K562 (cell line): ENCODE measurements around the gene VWA7. TPM values are rescaled to one million over a fixed set of nuclear protein-coding genes. Genes with fewer than 3 reads are reported as not detected.

ENCODE experiments used
- CTBP1 ChIP-seq: fragments of 450-650 bp; IDR thresholded peaks from 2 replicates; pipeline ENCODE4 v1.6.1; 2016; ENCODE audit warnings: borderline replicate concordance
- MAFK ChIP-seq: IDR thresholded peaks from 2 replicates; pipeline ENCODE4 v1.6.1; 2011; ENCODE audit warnings: low read length, improper control_type of control experiment
- TAF15 ChIP-seq: fragments of 200-400 bp; formaldehyde crosslinking; IDR thresholded peaks from 2 replicates; pipeline ENCODE4 v1.6.1; 2017; ENCODE audit warnings: mild to moderate bottlenecking, low read depth, low read length, moderate library complexity
- ZNF76 ChIP-seq: fragments of 250-450 bp; sonication (Bioruptor Pico); IDR thresholded peaks from 2 replicates; pipeline ENCODE4 v1.4.0; 2020; ENCODE audit warnings: mild to moderate bottlenecking, moderate library complexity, borderline replicate concordance
- polyA plus RNA-seq, 8 experiments: library from polyadenylated mRNA; depleted of rRNA in 4 of 8; stranded (reverse) in 5 of 8; unstranded in 3 of 8; fragments of >200 nt; fragmentation: Nextera tagmentation in 2 of 8; fragmentation: Illumina TruSeq in 1 of 8; extraction: Ambion mirVana in 2 of 8; extraction: Trizol in 1 of 8; gene quantifications; 2 replicates each; pipeline versions ENCODE4 v1.2.1 to v1.2.3, GENCODE V29; 2011 to 2014; ENCODE audit warnings: inconsistent platforms in 1 of 8, missing spikeins in 1 of 8
- total RNA-seq, 7 experiments: library from RNA; depleted of rRNA in 6 of 7; stranded (reverse); fragments of >200 nt in 6 of 7; fragmentation: Illumina TruSeq in 2 of 7; extraction: Trizol in 2 of 7; gene quantifications; 2 replicates each; pipeline versions ENCODE4 v1.2.1 to v1.2.3, GENCODE V29; 2011 to 2021; ENCODE audit warnings: low replicate concordance in 1 of 7
- TF ChIP-seq, protein P1 (sequence below), 2 experiments: fragments of 250-450 bp in 1 of 2; fragments of 450-650 bp in 1 of 2; sonication (Bioruptor Pico) in 1 of 2; IDR thresholded peaks; 2 replicates each; pipeline versions ENCODE4 v1.6.1 to v1.8.0; 2016 to 2021; ENCODE audit warnings: mild to moderate bottlenecking in 2 of 2, moderate library complexity in 2 of 2, missing compliant biosample characterization in 1 of 2, missing genetic modification characterization in 1 of 2
- TF ChIP-seq, protein P2 (sequence below): fragments of 250-450 bp; sonication (Bioruptor Pico); IDR thresholded peaks from 2 replicates; pipeline ENCODE4 v1.4.0; 2020; ENCODE audit warnings: mild to moderate bottlenecking, moderate library complexity
- TF ChIP-seq, protein P3 (sequence below): fragments of 450-650 bp; IDR thresholded peaks from 2 replicates; pipeline ENCODE4 v1.6.1; 2017; ENCODE audit warnings: antibody characterized with exemption
- TF ChIP-seq, protein P4 (sequence below): fragments of 200-800 bp; sonication (Bioruptor generic); IDR thresholded peaks from 2 replicates; pipeline ENCODE4 v1.6.1; 2017; ENCODE audit warnings: missing genetic modification characterization, missing compliant biosample characterization
- TF ChIP-seq, protein P5 (sequence below), 2 experiments: fragments of 450-650 bp; IDR thresholded peaks; 2 replicates each; pipeline ENCODE4 v1.6.1; 2016; ENCODE audit warnings: mild to moderate bottlenecking in 2 of 2, borderline replicate concordance in 1 of 2, low read depth in 1 of 2, moderate library complexity in 1 of 2

Gene VWA7
- total and polyA plus RNA-seq, 9 of the 15 experiments (the other 6 are each of a cell fraction or from before 2014, with no cell fraction given), result 0.18 to 2.9 (median 0.95) TPM

DNA sequence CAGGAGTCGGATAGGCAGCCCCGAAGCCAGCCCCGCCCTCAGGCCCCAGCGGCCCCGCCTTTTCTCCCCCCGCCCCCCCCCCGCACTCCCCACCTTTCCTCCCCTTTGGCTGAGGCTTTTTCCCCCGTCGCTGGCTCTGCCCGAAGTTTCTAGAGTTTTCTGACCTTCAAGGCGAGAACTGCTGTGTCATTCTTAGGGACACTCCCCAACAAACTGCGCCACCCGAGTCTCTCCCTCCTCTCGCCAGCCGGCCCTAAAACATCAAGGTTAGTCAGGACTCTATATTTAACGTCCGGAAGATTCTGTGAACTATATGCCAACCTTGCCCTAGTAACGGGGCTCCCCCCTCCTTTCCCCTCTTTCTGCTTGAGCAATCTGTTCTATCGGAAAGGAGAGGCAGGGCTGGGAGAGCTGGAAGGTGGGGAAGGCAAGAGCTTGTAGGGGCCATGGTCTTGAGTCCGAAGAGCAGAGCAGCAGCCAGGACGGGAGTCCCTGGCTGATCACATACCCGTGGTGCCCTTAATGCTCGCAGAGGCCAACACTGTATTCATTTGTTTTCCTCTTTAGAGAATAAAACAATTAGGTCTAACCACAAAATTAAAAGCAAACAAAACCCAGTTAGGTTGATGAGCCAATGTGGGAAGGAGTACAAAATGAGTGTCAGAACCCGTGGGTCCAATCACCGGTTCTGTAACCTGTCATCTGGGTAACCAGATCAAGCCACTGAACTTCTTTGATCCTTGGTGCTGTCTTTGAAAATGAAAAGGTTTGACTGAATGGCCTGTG is 45.1 kb upstream of the VWA7 start (continued):
- TF ChIP-seq, protein P1, sequence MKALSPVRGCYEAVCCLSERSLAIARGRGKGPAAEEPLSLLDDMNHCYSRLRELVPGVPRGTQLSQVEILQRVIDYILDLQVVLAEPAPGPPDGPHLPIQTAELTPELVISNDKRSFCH (CRISPR knock-in tag; IDR thresholded peaks at IDR 0.05), result no peak
- TF ChIP-seq, protein P1 (tag; IDR thresholded peaks at IDR 0.05), result peak; percentile 72; the same call in 1 of the 2 replicates
- TF ChIP-seq, protein P2, sequence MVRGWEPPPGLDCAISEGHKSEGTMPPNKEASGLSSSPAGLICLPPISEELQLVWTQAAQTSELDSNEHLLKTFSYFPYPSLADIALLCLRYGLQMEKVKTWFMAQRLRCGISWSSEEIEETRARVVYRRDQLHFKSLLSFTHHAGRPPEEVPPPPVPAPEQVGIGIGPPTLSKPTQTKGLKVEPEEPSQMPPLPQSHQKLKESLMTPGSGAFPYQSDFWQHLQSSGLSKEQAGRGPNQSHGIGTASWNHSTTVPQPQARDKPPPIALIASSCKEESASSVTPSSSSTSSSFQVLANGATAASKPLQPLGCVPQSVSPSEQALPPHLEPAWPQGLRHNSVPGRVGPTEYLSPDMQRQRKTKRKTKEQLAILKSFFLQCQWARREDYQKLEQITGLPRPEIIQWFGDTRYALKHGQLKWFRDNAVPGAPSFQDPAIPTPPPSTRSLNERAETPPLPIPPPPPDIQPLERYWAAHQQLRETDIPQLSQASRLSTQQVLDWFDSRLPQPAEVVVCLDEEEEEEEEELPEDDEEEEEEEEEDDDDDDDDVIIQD (CRISPR knock-in tag), result peak; percentile 70; the same call in 1 of the 2 replicates
- TF ChIP-seq ZNF76 (CRISPR knock-in tag), result no peak; the same call in 1 of the 2 replicates
- peak; percentile 97 for TF ChIP-seq MAFK
- no peak for TF ChIP-seq CTBP1
- TF ChIP-seq, protein P3, sequence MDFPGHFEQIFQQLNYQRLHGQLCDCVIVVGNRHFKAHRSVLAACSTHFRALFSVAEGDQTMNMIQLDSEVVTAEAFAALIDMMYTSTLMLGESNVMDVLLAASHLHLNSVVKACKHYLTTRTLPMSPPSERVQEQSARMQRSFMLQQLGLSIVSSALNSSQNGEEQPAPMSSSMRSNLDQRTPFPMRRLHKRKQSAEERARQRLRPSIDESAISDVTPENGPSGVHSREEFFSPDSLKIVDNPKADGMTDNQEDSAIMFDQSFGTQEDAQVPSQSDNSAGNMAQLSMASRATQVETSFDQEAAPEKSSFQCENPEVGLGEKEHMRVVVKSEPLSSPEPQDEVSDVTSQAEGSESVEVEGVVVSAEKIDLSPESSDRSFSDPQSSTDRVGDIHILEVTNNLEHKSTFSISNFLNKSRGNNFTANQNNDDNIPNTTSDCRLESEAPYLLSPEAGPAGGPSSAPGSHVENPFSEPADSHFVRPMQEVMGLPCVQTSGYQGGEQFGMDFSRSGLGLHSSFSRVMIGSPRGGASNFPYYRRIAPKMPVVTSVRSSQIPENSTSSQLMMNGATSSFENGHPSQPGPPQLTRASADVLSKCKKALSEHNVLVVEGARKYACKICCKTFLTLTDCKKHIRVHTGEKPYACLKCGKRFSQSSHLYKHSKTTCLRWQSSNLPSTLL, result no peak
- TF ChIP-seq TAF15, result no peak
- TF ChIP-seq, protein P4, sequence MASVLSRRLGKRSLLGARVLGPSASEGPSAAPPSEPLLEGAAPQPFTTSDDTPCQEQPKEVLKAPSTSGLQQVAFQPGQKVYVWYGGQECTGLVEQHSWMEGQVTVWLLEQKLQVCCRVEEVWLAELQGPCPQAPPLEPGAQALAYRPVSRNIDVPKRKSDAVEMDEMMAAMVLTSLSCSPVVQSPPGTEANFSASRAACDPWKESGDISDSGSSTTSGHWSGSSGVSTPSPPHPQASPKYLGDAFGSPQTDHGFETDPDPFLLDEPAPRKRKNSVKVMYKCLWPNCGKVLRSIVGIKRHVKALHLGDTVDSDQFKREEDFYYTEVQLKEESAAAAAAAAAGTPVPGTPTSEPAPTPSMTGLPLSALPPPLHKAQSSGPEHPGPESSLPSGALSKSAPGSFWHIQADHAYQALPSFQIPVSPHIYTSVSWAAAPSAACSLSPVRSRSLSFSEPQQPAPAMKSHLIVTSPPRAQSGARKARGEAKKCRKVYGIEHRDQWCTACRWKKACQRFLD (CRISPR knock-in tag), result no peak
- TF ChIP-seq, protein P5, sequence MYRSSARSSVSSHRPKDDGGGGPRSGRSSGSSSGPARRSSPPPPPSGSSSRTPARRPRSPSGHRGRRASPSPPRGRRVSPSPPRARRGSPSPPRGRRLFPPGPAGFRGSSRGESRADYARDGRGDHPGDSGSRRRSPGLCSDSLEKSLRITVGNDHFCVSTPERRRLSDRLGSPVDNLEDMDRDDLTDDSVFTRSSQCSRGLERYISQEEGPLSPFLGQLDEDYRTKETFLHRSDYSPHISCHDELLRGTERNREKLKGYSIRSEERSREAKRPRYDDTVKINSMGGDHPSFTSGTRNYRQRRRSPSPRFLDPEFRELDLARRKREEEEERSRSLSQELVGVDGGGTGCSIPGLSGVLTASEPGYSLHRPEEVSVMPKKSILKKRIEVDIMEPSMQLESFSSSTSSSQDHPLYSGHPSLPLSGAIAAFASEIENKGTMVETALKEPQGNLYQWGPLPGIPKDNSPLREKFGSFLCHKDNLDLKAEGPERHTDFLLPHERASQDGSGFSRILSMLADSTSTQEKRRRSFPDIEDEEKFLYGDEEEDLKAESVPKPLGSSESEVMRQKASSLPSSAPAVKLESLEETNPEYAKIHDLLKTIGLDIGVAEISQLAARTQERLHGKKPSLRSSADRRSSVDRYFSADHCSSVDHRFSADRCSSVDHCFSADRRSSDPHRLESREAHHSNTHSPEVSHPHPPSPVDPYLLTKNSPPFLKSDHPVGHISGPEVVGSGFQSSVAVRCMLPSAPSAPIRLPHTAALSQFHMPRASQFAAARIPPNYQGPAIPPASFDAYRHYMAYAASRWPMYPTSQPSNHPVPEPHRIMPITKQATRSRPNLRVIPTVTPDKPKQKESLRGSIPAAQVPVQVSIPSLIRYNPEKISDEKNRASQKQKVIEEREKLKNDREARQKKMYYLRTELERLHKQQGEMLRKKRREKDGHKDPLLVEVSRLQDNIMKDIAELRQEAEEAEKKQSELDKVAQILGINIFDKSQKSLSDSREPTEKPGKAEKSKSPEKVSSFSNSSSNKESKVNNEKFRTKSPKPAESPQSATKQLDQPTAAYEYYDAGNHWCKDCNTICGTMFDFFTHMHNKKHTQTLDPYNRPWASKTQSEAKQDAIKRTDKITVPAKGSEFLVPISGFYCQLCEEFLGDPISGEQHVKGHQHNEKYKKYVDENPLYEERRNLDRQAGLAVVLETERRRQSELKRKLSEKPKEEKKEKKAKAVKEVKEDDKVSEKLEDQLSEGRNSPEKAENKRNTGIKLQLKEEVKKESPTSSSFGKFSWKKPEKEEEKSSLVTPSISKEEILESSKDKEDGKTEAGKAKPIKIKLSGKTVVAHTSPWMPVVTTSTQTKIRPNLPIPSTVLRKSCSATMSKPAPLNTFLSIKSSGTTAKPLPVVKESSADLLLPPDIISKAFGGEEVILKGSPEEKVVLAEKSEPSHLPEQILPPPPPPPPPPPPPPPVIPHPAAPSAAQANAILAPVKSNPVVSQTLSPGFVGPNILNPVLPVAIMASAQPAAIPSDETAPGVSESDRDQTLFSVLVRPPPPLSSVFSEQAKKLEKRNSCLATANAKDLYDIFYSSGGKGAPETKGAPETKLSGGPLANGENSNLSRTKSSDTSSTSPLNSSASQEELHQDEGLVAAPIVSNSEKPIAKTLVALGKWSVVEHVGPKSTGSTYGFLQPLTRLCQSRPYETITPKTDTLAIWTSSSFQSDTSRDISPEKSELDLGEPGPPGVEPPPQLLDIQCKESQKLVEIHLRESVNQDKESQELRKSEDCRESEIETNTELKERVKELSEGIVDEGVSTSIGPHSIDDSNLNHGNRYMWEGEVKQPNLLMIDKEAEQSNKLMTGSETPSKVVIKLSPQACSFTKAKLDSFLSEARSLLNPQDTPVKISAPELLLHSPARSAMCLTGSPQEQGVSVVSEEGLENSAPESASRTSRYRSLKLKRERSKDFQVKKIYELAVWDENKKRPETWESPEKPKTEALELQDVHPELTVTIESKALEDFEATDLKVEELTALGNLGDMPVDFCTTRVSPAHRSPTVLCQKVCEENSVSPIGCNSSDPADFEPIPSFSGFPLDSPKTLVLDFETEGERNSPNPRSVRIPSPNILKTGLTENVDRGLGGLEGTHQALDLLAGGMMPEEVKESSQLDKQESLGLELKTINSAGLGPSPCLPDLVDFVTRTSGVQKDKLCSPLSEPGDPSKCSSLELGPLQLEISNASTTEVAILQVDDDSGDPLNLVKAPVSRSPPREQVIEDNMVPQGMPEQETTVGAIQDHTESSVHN (IDR thresholded peaks at IDR 0.05; ENCODE audit: borderline replicate concordance in 1 of 2, low read depth in 1 of 2), result no peak
